Gastrocnemius medialis (tissue), 4 donors: ENCODE measurements around the gene CRACDL.

ENCODE experiments used
- CTCF ChIP-seq, 5 experiments: fragments of 450-650 bp in 3 of 5; fragments of 200-600 bp in 2 of 5; sonication (generic) in 2 of 5; IDR thresholded peaks in 4 of 5; conservative IDR thresholded peaks in 1 of 5; 1 replicate in 4 of 5; 2 replicates in 1 of 5; pipeline ENCODE4 v1.5.1; 2016 to 2019; ENCODE audit warnings: antibody characterized with exemption in 5 of 5, mild to moderate bottlenecking in 3 of 5, moderate library complexity in 3 of 5
- POLR2A ChIP-seq, 2 donors: fragments of 450-650 bp; IDR thresholded peaks; one replicate each; pipeline ENCODE4 v1.6.1; 2017; ENCODE audit warnings: antibody characterized with exemption in 2 of 2, mild to moderate bottlenecking in 2 of 2, moderate library complexity in 2 of 2

- TF ChIP-seq POLR2A (IDR thresholded peaks at IDR 0.05): no peak
- TF ChIP-seq CTCF (IDR thresholded peaks at IDR 0.05 in 4 of 5, conservative IDR thresholded peaks at IDR 0.05 in 1 of 5): no peak
These were observed 102.1 kb downstream of the CRACDL start for GRCh38 chr2:98833917-98834263.
